Activated T-cell treated with anti-CD3 and anti-CD28 coated beads, Interleukin-2, amount 50 U/mL, for 48 hours (primary cell): Measurements from ENCODE around the gene TTC14.

Experiments used
- DNase-seq, 2 experiments: peaks; one replicate each; pipeline ENCODE4 v3.0.0-alpha.2; 2020

TTC14 gene

GRCh38 chr3:180640987-180641386 is 39.0 kb downstream of the TTC14 start:
- no peak for DNase-seq

- DNase-seq = no peak
Measured at GRCh38 chr3:180646187-180646790, 44.3 kb downstream of the TTC14 start.

GRCh38 chr3:180656406-180656805 is 54.4 kb downstream of the TTC14 start:
- no peak for DNase-seq

- DNase-seq = no peak
Measured at GRCh38 chr3:180657094-180657493, 55.1 kb downstream of the TTC14 start.
